CD4-positive, alpha-beta T cell treated with Interleukin-17A for 4 hours (primary cell): ENCODE results near the gene PUS3.
A peak's percentile ranks its signal among the peaks of the same experiment; 100 is the strongest.
"Not testable (repeated sequence)": the region's sequence is repeated elsewhere in the genome, so short reads cannot be mapped to it uniquely, and the experiment has no call there.

Experiments
- DNase-seq: peaks from one replicate; pipeline ENCODE4 v3.0.0-alpha.2; 2020; ENCODE audit warnings: mixed read lengths

PUS3 gene

DNA sequence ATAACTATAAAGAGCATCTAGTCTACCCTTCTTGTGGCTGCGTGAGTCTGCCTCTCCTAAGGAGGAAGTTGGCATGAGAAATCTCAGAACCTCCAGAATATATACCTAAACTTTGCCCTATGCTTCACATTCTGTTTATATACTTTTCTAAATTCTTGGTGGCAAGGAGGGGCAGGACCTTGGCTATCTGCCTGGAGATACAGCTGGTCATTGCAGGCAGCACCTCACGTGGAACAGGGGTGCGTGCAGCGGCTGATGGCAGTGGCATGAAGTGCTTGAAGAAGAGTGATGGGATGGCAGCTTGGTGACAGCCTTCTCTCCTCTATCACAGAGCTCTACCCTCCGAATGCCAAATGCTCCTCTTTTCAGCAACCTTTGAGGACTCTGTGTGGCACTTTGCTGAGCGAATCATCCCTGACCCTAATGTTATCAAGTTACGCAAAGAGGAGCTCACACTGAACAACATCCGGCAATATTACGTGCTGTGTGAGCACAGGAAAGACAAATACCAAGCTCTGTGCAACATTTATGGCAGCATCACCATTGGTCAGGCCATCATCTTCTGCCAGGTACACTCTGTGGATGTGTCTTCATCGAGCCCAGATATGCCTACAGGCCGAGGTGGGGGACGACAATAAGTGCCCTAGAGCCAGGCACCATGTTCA, 13.8 kb upstream of the PUS3 start:
- DNase-seq: no peak

- DNase-seq: not testable (repeated sequence)
Measured at GRCh38 chr11:125914601-125915000, 11.6 kb upstream of the PUS3 start.

- no peak for DNase-seq
Measured at GRCh38 chr11:125910226-125910849, 7.3 kb upstream of the PUS3 start.

DNA sequence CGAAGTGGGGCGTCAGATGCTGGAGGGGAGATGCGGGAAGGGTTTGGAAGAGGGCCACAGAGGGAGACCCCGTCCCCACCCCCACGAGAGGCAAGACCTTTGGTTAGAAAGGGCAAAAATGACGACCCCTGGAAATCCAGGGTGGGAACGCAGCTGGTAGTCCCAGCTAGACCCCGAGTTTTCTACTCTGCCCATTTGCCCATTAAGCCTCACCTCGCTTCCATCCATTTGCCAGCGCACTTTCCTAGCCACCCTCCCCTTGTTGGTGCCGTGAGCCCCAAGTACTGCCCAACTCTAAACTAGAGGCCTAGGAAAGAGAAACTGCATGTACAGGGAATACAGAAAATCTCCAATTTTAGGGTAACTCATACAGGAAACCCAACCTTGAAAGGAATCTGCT, 1.7 kb upstream of the PUS3 start:
- DNase-seq: no peak

DNA sequence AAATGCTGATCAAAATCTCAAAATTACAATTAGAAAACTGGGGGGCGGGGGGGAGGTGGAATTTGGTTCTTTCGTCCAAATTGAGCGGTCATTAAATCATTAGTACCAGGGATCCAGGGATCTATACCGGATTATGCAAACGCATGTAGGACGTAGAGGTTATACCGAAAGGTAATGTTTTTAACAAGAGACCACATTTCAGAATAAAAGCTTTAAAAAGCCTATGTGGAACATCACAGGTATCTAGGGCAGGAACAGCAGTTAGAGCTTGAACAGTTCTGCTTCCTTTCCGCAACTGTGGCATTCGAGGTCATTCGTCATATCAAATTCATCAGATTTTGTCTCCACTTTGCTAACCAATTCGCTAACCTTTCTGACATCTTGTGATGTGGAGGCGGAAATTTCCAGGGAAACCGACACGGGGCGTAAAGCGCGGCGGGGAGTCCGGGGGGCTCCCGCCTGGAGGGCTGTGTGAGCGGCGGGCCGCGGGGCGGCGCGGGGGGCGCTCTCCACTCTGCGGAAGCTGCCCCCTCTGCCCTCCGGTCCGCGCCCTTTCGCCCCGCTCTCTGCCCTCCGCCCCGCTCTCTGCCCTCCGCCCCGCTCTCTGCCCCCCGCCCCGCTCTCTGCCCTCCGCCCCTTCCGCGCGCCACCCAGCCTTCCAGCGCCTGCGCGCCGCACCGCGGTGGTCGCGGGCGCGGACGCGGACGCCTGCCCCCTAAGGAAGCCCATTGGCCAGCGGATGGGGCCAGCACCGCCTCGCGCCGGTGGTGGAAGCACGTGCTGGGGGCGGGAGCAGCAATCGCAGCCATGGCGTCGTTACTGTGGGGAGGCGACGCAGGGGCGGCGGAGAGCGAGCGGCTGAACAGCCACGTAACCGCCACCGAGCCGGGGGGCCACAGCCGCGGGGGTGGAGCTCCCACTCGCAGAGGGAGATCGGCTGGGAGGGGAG, 979 bp upstream of the PUS3 start, which contains the start of gene DDX25:
TSS of gene DDX25 (plus strand) at position 798 of the 949 bp plus-strand sequence. CDS start at position 808, 10 bp downstream.
- DNase-seq: no peak

DNA sequence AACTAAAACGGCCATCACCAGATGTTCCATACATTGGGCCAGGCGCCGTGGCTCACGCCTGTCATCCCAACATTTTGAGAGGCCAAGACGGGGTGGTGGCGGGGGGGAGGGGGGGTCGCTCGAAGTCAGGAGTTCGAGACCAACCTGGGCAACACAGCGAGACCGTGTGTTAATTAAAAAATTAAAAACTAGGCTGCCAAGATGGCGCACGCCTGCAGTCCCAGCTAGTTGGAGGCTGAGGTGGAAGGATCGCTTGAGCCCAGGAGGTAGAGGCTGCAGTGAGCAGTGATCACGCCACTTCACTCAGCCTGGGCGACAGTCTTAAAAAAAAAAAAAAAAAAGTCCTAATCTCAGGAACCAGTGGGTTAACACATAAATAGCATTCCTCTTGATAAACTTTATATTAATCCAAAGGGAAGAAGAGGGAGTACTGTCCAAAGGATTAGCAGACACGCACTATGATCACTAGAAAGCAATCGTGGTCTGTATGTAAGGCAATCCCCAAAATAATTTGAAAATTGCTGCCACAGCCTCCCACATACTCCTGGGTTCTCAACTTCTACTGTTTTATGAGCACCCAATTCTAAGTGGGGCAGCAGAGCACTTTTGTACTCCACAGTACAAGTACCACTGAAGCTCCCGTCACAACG, 604 bp downstream of the PUS3 start:
- no peak for DNase-seq

DNA sequence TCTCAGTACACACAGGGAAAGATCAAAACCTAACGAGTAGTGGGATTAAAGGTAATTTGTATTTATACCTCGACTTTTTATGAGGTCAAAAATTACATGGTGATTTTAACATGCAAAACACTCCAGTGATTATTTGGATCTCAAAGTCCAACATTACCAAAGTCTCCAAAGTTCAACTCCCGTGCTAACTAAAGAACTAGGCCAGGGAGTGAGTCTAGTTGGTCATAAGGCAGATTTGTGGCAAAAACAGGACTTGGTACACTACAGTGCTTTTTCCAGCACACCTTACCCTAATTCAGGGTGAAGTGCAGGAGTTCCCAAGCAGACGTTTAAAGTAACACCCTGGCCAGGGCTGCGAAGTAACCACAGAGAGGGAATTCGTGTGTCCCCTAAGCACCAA, 1.1 kb downstream of the PUS3 start:
- DNase-seq: no peak

DNA sequence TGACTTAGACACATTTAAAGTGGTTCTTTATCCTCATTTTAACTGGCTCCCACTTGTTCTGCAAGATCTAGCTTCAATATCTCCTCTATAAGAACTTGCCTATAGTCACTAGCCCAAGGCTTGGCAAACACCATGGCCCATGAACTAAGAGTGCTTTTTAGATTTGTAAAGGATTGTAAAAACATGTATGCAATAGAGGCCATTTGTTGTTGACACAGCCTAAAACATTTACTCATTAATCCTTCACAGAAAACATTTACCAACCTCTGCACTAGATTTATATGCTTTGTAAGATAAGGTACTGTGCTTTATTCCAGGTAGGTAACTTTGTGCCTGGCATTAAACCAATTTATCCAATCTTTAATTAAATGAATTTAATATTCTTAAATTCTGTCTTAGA, 10.0 kb downstream of the PUS3 start:
- no peak for DNase-seq

DNA sequence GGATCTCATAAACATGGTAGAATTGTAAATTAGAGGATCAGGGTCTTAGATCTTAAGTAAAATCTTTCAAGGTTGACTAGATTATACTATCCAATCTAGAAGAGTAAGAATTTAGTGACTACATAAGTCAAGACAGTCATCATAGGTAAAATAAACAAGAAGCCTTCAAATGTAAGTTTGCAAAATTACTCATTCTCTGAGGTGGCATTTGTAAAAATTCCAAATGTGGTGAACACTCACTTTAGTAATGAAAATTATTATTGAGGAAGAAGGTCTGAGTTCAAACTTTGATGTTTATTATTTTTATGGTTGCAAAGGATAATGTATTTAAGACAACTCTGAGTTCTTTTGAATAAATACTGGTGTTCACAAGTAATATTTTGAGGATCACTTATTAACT, 10.9 kb downstream of the PUS3 start:
- no peak for DNase-seq

- no peak for DNase-seq
Measured at GRCh38 chr11:125890447-125891100, 12.4 kb downstream of the PUS3 start.

DNA sequence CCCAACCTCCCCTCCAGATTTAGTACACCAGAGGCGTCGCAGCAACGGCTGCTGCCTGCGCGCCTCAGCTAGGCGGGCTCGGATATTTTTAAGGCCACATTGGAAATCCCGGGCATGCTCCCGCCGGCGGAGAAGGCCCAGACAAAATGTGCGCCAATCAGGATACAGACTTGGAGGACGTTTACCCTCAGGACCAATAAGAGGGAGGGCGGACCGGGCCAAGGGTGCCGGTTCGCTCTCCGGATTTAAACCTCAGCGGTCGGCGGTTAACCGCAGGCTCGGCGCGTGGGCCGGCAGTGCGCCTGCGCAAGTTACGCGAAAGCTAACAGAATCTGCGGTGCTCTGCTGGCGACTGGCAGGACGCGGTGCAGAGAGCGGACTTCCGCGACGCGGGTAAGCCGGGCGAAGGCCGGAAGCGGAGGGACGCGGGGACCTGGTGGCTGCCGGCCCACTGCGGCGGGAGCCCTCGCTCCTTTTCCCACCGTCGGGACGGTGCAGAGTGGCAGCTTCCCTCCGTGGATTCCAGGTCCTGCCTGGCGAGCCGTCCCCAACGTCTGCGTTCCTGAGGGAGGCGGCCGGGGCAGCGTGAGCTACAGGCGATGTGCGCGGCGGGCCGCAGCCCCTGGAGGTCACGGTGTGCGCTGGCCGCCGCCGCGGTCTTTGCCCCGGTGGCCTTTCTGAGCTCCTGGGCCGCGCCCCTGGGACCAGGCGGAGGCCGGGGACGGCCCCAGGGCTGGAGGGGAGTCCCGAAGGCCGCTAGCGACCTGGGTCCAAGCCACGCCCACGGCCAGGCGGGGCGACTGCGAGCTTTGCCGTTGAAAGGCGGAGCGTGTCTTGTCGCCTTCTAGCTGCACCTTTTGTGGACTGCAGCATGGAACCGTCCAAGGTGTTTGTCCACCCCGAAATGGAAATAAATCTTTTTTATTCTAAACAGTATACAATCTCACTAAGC, 15.4 kb downstream of the PUS3 start, which contains the start of gene HYLS1:
TSS of gene HYLS1 (plus strand) at position 296 of the 952 bp plus-strand sequence. CDS start 11,701 bp downstream, outside the sequence.
- peak; percentile 95 for DNase-seq

- DNase-seq: peak; percentile 58
Measured at GRCh38 chr11:125886997-125887372, 16.0 kb downstream of the PUS3 start.

DNA sequence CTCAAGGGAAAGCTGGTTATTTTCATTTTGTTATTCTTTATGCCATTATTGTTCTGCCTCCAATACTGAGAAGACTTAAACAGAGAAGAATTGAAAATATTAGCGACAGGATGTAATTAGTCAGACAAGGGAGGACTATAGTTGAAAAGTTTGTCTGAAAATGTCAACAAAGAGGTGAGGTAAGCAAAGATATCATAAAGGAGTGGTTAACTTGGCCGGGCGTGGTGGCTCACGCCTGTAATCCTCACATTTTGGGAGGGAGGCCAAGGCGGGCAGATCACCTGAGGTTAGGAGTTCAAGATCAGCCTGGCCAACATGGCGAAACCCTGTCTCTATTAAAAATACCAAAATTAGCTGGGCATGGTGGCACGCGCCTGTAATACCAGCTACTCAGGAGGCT, 19.6 kb downstream of the PUS3 start:
- no peak for DNase-seq

- no peak for DNase-seq
Measured at GRCh38 chr11:125881291-125881690, 21.7 kb downstream of the PUS3 start.

DNA sequence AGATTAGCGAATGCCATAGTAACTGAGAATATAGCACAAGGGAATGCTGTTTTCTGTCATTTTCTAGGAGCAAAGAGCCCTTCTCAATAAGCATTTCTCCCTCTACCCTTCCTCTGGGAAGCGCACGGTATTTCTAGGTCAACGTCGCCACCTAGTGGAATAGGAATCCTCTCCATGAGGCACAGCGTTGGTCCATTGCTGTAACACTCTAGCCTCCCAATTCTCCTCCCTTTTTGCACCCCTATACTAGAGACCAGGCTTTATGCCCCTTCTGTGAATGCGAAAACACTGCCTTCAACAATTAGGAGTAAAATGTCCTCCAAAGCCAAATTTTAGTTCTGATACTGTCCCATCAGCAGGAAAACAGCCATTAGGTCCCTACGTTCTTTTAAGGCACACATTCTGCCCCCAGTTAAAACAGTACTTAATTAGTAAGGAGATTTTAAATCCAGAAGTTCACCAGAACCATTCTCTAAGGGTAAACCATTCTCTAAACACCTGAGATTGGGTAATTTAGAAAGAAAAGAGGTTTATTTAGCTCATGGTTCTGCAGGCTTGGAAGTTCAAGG, 28.4 kb downstream of the PUS3 start:
- DNase-seq: peak; percentile 55

DNA sequence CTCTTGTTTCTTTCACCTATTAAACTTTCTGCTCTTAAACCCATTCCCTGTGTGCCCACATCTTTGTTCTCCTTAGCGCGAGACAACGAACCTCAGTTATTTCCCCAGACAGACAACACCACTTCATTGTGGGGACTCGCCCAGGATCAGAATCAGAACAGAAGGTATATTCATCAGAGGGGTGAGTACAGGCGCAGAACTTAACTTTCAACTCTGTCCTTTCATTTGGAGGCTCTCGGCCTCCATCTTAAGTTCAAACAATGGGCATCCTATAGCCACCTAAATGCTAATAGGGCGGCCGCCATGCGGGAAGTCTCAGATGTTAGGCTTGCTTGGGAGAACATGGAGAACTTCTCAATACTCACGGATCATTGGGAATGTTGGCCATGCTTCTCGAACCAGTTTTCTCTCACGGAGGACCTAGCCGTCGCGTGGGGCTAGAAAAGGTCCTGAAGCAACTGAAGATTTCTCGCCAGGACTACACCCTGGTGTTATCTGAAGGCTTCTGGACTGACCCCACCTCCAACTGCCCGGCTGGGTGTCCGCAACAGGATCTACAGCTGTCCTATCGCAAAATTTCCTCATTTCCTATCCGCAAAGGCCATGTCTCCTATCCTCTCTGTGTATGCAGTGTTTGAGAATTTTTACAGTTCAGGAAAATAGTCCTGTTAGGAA, 29.0 kb downstream of the PUS3 start:
- no peak for DNase-seq

DNA sequence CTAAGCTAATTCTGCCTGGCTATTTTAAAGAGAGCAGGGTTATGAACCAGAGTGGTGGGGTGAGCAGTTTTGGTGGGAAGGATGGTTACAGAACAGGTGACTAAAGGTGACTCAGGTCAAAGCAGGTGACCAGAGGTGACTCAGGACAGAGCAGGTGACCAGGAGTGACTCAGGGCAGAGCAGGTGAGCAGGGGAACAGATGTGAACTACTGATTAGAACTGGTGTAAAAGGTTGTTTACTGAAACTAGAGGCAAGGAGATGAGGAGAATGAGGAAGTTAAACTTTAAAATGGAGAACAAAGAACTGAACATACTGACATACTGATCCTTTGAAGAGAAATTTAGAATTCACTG, 30.9 kb downstream of the PUS3 start:
- no peak for DNase-seq

DNA sequence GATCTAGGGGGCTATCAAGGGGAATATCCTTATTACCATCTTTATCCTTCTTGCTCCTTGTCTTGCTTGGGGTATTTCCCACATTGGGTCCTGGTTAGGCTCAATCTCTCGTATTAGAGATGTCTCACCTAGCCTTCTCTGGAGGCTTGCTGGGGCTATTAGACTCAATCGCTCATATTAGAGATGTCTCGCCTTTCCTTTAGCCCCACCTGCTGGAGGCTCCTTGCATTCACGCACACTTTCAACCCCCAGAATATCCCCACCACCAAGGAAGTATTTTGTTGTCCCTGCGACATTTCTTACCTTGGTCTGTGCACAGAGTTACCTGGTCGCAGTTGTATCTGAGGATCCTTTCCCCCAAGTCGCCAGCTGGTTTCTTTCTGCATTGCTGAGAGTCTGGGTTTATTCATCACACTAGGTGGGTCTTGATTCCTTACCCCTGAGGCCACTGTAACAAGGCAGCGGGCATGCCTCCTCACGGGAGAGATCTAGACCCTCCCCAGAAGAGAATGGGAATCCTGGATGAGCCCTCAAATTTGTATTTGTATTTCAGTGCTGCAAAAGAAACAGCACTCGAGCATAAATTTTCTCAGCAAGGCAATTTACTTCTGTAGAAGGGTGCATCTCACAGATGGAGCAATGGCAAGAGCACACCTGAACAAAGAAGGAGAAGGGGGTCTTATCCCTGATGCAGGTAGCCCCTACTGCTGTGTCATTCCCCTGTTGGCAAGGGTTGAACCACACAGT, 31.4 kb downstream of the PUS3 start:
- peak; percentile 15 for DNase-seq

DNA sequence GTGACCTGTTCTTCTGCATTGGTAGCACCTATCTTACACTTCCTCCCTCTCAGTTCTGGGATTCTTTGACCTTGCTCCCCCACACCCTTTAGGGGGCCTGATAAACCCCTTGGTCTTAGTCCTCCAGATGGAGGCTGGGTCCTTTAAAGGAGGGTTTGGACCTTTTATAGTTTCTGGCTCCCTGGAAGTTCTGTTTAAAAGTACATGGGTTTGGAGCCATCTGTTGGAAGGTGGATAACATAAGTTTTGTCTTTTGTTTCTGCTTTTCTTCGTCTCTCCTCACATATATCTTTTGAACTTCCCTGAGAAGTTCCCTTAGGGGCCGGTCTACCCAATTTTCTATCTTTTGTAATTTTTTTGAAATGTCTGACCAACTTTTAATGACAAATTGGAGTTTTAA, 33.5 kb downstream of the PUS3 start:
- DNase-seq: no peak

DNA sequence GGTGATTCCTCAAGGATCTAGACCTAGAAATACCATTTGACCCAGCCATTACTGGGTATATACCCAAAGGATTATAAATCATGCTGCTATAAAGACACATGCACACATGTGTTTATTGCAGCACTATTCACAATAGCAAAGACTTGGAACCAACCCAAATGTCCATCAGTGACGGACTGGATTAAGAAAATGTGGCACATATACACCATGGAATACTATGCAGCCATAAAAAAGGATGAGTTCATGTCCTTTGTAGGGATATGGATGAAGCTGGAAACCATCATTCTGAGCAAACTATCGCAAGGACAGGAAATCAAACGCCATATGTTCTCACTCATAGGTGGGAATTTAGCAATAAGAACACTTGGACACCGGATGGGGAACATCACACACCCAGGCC, 37.7 kb downstream of the PUS3 start:
- DNase-seq: not testable (repeated sequence)
